Measurements from ENCODE around the gene RAD51B.
"Not testable (repeated sequence)": the region's sequence is repeated elsewhere in the genome, so short reads cannot be mapped to it uniquely, and the experiment has no call there.

Gene RAD51B

GRCh38 chr14:68079941-68080697 is 260.5 kb downstream of the RAD51B start:
- no peak for DNase-seq (ENCODE audit: low read depth in 2 of 2)

GRCh38 chr14:68081489-68081888 is 261.9 kb downstream of the RAD51B start:
- no peak for DNase-seq (ENCODE audit: low read depth in 2 of 2)

- no peak for DNase-seq (ENCODE audit: low read depth in 2 of 2)
Observed at GRCh38 chr14:68082698-68083291, 263.2 kb downstream of the RAD51B start.

DNA sequence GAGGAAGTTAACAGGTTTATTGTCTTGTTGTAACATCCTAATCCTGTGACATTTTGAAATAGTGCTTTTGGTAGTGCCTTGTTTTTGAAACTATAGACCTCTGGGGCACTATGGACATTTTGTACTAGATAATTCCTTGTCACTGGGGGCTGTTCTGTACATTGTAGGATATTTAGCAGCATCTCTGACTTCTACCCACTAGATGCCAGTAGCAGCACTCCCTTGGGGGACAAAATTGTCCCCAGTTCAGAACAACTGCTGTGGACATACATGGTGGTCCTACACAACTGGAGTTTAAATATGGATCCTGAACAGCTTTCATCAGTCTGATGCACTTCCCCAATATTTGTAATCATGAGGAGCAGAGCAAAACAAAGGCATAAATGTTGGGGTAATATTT is 264.7 kb downstream of the RAD51B start:
- DNase-seq (ENCODE audit: low read depth in 2 of 2) = no peak

GRCh38 chr14:68085742-68086141 is 266.2 kb downstream of the RAD51B start:
- DNase-seq (ENCODE audit: low read depth in 2 of 2) = no peak

DNA sequence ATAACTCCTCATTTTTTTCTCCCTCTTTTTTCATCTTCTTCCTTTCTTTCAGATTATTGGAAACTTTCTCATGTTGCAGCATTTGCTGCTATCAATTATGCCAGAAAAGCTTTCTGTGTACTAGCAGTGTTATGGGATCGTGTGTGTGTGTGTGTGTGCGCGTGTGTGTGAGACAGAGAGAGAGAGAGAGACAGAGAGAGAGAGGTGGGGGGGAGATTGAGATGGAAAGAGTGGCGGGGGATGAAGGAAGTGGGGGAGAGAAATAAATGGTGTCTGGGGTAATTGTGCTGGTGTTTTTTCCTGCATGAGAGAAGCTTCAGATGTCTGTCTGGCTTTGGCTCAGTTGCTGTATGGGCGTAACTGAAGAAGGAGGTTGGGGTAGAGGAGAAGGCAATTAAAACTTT is 268.9 kb downstream of the RAD51B start:
- DNase-seq (ENCODE audit: low read depth in 2 of 2) = no peak

DNA sequence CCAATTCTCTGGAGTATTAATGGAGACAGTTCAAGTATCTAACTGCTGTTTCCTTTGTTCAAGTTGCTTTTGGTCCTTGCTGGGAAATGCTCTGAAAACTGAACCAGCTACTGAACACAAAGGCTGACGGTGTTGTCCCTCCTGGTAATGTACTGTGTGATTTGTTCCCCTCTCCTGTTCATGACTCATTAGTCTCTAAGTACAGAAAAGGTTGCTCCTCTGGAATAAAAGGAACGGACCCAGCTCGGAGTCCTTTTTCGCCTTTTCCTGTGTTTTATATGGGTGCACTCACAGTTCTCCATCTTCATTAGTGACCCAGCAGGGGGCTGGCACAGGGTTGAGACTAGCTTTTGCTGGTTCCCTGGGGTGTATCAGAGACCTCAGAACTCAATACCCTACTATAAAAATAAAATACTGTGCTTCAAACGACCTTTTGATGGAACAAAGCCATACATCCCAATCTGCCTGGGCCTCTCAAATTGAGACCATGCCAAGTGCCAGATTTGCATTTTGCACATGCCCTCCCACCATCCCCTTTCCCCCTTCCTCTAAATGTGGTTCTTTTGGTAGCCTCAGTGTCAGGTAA is 269.7 kb downstream of the RAD51B start:
- DNase-seq (ENCODE audit: low read depth in 2 of 2) = no peak

DNA sequence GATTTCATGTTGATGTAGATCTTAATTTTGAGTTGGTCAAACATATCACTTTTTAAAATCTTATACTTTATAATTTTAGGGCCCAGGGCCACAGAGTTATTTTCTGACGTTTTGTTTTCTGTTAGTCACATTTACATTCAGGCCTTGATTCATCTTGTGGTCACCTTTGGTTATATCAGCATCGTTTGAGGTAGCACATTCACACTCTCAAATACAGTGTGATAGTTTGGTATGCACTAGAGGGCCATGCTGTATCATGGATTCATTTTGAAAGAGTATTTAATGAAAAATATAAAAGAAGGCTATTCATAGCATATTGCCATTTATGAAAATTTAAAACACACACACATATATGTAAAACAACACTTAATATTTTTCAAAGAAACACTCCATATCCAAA is 274.6 kb downstream of the RAD51B start:
- DNase-seq (ENCODE audit: low read depth in 2 of 2) = no peak

GRCh38 chr14:68094752-68095151 is 275.2 kb downstream of the RAD51B start:
- DNase-seq (ENCODE audit: low read depth in 2 of 2) = no peak

DNA sequence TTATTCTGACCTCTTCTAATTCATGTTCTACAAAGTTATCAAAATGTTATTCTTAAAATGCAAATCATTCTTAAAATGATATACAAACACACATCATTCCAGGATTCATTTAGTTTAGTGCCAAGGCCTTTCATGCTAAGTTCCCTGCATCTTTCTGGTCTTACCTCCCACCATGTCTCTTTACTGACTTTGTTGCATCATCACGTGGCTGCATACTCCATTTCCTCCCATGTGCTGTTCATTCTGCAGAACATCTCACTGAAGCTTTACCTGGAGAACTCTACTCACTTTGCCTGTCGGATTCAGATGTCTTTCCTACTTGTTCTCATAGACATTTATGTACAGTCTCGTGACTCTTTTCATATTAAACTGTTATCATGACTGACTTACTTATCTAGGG is 278.1 kb downstream of the RAD51B start:
- DNase-seq (ENCODE audit: low read depth in 2 of 2) = no peak

GRCh38 chr14:68098834-68099233 is 279.3 kb downstream of the RAD51B start:
- DNase-seq (ENCODE audit: low read depth in 2 of 2) = no peak

DNA sequence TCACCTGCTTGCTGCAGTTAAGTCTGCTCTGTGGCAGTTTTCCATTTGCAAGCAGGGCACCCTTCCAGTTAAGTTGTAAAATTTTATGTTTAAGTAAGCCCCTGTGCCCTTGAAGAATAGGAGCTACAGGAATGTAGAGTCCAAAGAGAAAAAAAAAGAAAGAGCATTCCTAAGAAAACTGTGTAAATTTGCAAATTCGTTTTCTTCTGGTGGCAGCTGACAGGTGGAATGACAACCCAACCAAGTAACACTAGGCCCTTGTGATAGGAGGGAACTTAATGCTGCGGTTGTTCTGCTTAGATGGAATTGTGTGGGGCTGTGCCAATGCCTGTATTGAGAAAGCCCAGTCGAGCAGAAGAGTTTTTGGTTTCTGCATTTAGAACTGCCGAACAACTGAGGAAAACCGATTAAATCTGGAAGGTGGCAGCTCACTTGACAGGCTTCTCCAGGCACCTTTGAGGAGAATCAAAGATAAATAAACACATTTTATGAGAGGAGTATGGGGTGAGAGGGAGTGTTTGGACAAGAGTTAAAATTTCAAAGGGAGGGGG is 280.0 kb downstream of the RAD51B start:
- no peak for DNase-seq (ENCODE audit: low read depth in 2 of 2)

DNA sequence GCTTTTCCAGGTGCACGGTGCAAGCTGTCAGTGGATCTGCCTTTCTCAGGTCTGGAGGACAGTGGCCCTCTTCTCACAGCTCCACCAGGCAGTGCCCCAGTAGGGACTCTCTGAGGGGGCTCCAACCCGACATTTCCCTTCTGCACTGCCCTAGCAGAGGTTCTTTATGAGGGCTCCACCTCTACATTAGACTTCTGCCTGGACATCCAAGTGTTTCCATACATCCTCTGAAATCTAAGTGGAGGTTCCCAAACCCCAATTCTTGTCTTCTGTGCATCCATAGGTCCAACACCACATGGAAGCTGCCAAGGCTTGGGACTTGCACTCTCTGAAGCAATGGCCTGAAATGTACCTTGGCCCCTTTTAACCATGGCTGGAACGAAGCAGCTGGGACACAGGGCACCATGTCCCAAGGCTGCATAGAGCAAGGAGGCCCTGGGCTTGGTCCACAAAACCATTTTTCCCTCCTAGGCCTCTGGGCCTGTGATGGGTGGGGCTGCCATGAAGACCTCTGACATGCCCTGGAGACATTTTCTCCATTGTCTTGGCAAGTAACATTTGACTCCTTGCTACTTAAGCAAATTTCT is 282.2 kb downstream of the RAD51B start:
- DNase-seq (ENCODE audit: low read depth in 2 of 2) = not testable (repeated sequence)

DNA sequence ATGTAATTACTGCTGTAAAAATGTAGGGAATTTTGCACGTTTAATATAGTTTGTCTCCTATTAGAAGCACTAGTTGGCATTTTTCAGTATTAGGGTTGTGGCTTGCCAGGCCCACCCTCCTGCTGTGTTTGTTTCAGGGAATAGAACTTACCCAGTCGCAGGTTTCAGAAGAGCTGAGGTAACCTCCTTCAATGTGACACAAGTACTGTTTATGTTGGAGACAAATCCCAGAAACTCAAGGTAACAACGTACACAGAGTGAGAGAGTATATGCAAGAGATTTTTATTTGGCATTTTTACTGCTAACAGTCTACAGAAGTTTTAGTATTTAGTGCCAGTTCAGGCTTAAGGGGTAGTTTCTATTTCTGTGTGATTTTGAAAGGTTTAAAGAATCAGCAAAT is 284.3 kb downstream of the RAD51B start:
- no peak for DNase-seq (ENCODE audit: low read depth in 2 of 2)

- no peak for DNase-seq (ENCODE audit: low read depth in 2 of 2)
Observed at GRCh38 chr14:68104518-68104917, 284.9 kb downstream of the RAD51B start.

DNA sequence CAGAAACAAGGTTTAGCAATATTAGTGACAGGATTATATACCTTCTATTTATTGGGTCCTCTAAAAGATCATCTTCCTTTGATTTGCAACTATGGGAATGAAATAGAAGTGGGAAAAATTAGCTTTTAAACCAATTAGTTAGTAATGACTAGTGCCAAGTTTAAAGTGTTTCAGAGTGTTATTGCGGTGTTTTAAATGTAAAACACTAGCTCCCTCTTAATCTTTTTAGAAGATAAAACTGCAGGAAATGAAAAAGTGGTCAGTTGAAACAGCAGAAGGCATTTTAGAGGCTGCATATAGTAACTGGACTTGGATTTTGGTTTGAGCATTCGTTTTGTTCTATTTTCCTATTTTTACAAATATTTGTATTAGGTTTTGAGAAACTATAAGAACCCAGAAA is 286.2 kb downstream of the RAD51B start:
- no peak for DNase-seq (ENCODE audit: low read depth in 2 of 2)

DNA sequence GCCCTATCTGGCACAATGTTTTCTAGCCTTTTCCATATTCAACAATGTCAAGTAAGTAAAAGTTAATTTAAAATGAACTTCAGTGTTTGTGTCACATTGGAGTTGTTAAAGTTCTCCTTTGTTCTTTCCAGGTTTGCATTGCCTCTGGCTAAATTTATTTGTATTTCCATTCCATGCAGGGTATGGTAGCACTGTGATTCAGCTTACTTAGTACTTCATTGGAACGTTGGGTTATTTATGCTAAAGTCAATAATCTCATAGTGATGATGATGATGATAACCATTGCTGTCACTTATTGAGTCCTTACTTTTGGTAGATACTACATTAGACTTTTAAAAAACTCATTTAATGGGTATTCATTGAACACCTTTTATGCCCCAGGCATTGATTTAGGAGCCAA is 286.9 kb downstream of the RAD51B start:
- no peak for DNase-seq (ENCODE audit: low read depth in 2 of 2)

DNA sequence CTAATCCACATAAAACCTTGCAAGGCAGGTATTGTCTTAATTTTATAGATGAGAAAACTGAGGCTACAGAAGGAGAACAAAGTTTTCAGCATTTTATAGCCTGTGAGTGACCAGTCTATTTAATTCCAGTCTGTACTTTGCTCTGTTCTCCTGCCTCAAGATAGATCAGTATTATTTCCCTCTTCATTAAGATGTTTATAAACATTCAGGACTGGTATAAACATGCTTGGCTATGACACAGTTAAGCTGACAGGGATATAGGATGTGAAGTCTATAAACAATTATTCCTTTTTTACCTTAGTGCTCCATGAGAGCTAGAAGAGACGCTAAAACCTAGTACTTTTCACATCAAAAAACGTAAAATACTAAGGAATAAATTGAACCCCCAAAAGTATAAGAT is 287.3 kb downstream of the RAD51B start:
- DNase-seq (ENCODE audit: low read depth in 2 of 2) = no peak

- DNase-seq (ENCODE audit: low read depth in 2 of 2) = no peak
Observed at GRCh38 chr14:68109132-68109900, 289.7 kb downstream of the RAD51B start.

DNA sequence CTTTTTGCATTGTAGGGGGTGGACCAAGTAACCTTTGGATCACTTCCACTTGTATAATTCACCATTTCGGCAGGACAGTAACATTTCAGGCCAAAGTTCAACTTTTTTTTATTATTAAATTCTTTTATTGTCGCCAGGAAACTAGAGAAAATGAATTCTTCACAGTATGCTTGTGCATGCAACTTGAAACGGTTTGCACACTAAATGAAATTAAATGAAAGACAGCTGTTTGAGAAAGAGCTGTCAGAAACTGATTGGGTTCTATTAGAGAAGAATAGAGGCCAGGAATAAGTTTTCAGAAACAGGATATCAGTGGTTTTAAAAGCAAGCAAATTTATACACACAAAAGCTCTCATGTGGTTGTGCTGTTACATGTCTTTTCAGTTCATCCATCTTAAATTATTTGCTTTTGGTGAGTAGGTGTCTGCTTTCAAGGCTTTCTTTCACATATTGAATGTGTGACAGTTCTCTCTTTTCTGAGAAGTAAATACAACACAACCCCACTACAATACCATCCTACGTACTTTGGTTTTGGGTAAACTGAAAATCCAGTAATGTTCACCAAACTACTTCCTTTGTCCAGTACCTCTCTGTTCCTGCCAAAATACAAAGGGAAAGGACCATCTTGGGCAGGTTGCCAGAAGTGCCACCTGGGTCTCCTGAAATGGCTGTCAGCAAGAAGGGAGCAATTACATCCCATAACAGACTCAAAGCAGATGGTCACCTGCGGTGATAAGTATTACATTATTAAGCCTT is 291.7 kb downstream of the RAD51B start:
- no peak for DNase-seq (ENCODE audit: low read depth in 2 of 2)

GRCh38 chr14:68111853-68112270 is 292.3 kb downstream of the RAD51B start:
- no peak for DNase-seq (ENCODE audit: low read depth in 2 of 2)

Data from stimulated activated CD8-positive, alpha-beta memory T cell treated with anti-CD3 and anti-CD28 coated beads, Interleukin-15, amount 100 ng/mL, for 48 hours (primary cell).